G401 (cell line): ENCODE data around the gene MAPK8. TPM values are rescaled to one million over a fixed set of nuclear protein-coding genes. Genes with fewer than 3 reads are reported as not detected.
"Not testable (repeated sequence)": the region's sequence is repeated elsewhere in the genome, so short reads cannot be mapped to it uniquely, and the experiment has no call there.

Source experiments
- DNase-seq: peaks from one replicate; pipeline ENCODE4 v3.0.0-alpha.2; 2015; ENCODE audit warnings: low spot score
- in situ Hi-C: cut with HindIII; loops from 2 replicates; pipeline ENCODE4 v1.10.0; 2016; ENCODE audit warnings: low sequenced_read_pairs, mixed read lengths
- total RNA-seq: library from RNA; depleted of rRNA; stranded (reverse); fragments of >200 nt; shearing (Covaris generic); gene quantifications from 2 replicates; pipeline ENCODE4 v1.2.3, GENCODE V29; 2014; rRNA removed

MAPK8 gene
- total RNA-seq, result 63.8 and 64.1 TPM in 2 replicates

DNA sequence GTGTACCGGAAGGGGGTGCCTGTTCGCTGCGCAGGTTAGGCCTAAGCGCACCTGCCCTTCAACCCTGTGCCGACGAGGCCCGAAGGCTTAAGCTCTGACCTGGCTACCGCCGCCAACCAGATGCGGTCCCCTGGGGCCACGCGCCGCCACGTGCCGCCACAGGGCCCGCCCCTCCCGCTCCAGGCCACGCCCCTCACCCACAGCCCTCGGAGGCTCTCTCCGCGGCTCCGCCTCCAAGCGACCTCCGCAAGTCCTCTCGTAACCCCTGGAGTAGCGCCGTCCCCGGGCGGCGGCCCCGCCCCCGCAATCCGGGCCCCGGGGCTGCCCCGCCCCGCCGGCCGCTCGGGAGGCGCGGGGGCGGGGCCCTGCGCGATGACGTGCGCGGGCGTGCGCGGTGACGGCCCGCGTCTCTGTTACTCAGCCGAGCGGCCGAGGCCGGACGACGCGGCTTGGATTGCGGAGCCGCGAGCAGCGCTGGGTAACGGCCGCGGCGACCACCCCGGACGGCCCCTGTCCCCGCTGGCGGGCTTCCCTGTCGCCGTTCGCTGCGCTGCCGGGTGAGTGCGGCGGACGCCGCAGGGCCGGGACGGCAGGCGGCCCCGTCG is at the start of gene MAPK8:
MAPK8 (plus strand) TSS at position 413 of the 605 bp plus-strand sequence. CDS start 94,984 bp downstream, outside the sequence.
- in situ Hi-C loops, result no loop called here
- peak; percentile 86 for DNase-seq

DNA sequence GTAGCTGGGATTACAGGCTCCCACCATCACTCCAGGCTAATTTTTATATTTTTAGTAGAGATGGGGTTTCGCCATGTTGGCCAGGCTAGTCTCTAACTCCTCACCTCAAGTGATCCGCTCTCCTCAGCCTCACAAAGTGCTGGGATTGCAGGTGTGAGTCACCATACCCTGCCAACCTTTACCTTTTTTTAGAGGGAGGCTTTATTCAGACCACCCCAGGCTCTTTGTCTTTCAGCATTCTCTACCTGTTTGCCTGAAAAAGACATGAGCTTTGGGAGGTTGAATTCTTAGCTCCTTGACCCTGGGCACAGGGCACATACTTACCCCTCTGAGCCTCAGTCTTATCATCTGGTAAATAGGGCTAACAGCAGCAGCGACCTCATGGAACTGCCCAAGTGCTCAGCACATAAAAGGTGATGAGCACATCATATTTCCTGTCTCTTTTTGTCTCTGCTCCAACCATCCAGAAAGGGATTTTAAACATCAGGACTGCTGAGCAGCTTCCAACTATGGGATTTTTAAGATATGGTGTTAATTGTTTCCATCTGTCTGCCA is 49.0 kb upstream of the MAPK8 start:
- in situ Hi-C loops, result no loop called here

DNA sequence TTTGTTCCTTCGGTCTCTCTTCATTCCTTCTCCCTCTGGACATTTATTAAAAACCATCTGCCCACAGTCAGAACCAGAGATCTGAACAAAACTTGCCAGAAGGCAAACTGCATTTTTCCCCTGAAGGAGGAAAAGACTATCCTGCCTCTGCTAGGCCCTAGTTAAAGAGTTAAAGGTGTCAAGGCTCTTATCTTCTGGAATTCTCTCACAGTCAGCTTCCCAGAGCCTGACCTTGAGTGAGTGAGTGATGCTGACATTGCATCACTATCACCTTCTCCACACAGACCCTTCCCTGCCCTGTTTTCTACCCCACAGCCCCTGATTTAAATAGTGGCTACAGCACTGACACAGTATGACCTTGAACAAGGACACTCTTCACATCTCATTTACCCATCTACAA is 48.4 kb upstream of the MAPK8 start:
- no peak for DNase-seq
- in situ Hi-C loops, result no loop called here

More for the DNA sequence above, 49.0 kb upstream of the MAPK8 start:
- DNase-seq, result no peak

DNA sequence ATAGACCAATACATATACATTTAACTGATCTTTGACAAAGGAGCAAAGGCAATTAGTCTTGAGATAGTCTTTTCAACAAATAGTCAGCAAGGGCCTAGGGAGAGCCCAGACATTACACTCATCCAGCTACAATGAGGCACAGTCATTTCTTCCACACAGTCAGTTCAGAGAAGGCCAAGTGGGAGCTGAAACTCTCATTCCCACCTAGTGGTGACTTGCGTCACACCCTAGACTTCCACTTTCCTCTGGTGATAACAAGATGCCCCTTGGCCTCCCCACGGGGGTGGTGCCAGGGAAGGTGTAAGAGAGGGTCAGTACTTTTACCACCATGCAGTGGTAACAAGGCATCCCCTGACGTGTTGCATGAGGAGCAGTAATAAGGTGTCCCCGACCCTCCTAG is 39.9 kb upstream of the MAPK8 start:
- in situ Hi-C loops, result no loop called here
- no peak for DNase-seq

DNA sequence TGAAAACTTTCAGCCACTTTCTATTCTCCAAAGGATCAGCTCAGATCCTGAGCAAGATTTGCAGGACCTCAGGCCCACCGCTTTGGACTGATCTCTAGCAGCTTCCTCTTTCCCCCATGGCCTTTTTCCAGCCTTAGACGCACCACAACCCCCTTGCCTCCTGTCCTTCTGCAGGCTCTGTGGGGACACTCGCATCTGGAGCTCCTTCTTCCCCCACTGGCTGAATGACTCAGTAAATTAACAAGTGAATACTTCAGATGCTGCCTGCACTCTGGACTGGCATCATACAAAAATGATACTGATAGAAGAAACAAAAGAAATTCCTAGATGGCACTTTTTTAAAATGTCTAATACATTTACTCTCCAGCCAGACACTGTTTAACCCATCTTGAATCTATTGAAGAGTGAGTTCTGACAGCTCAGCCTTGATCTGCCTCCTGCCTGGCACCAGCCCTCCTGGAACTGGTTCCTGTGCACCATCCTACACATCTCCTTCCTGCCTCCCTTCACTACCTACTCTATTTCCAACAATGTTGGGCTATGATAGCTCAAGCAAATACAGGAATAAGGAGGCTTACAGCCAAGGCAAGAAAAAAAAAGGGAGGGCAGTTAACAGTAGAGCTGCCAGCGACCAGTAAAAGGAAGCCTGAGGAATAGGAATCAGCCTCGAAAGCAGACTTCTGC is 35.3 kb upstream of the MAPK8 start:
- no peak for DNase-seq
- in situ Hi-C loops, result no loop called here

- DNase-seq, result no peak
- in situ Hi-C loops, result no loop called here
Observed at GRCh38 chr10:48272682-48273081, 33.8 kb upstream of the MAPK8 start.

GRCh38 chr10:48273741-48274140 is 32.7 kb upstream of the MAPK8 start:
- no peak for DNase-seq
- in situ Hi-C loops, result no loop called here

GRCh38 chr10:48274636-48275035 is 31.8 kb upstream of the MAPK8 start, which contains the start of gene FRMPD2:
TSS of gene FRMPD2 (minus strand) at chr10:48274696. CDS start at chr10:48274567, 129 bp downstream.
- in situ Hi-C loops, result no loop called here
- DNase-seq, result no peak

GRCh38 chr10:48277093-48277492 is 29.4 kb upstream of the MAPK8 start:
- no peak for DNase-seq
- in situ Hi-C loops, result no loop called here

DNA sequence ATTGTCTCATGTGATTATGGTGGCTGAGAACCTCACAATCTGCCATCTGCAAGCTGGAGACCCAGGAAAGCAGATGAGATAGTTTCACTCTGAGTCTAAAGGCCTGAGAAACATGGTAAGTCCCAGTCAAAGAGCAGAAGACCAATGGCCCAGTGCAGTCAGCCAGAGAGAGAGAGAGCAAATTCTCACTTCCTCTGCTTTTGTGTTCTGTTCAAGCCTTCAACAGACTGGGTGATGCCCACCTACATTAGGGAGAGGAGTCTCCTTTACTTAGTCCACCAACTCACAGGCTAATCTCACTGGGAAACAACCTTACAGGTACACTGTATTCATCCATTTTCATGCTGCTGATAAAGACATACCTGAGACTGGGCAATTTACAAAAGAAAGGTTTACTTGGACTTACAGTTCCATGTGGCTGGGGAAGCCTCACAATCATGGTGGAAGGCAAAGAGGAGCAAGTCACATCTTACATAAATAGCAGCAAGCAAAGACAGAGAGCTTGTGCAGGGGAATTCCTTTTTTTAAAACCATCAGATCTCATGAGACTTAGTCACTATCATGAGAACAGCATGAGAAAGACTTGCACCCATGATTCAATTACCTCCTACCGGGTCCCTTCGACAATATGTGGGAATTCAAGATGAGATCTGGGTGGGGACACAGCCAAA is 27.3 kb upstream of the MAPK8 start:
- in situ Hi-C loops, result no loop called here
- DNase-seq, result no peak

GRCh38 chr10:48281697-48282096 is 24.8 kb upstream of the MAPK8 start:
- DNase-seq, in situ Hi-C loops: not testable (repeated sequence)

DNA sequence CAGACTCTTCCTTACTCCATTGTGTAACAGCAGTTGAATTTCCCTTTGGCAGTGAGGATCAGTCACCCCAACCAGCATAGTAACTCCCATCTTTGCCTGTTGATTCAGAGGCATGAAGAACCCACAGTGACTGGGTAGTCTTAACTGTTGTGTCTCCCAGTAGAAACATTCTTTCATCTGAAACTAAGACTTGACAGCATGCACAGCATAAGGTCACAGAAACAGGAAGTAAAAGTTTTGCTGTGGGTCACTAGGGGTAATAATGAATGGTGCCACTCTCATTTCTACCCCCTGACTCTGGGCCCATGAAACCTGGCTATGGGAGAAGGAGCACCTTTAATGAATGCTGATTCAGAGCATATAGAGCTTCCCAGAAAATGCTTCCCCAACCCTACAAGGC is 23.6 kb upstream of the MAPK8 start:
- in situ Hi-C loops, result no loop called here
- no peak for DNase-seq

DNA sequence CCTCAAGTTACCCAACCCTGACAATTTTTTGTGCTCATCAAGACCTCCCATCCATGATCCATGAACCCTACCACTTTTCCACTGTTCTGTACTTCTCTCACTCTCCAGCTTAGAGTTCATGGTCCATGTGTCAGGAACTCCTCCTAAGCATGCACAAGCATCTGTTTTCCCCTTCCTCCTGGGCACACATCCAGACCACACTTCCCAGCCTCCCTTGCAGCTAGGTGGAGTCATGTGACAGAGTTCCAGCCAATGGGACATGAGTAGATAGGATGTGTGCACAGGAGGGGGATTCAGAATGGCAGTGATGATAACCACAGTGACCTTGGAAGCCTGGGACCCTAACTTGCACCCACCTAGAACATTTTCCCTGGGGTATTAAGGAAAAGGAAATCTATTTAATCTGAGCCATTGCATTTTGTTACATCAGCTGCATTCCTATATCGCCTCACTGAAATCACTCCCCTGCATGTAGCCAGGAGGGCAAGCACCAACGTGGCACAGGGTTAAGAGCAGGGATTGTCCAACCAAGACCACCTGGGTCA is 22.4 kb upstream of the MAPK8 start:
- no peak for DNase-seq
- in situ Hi-C loops, result no loop called here

DNA sequence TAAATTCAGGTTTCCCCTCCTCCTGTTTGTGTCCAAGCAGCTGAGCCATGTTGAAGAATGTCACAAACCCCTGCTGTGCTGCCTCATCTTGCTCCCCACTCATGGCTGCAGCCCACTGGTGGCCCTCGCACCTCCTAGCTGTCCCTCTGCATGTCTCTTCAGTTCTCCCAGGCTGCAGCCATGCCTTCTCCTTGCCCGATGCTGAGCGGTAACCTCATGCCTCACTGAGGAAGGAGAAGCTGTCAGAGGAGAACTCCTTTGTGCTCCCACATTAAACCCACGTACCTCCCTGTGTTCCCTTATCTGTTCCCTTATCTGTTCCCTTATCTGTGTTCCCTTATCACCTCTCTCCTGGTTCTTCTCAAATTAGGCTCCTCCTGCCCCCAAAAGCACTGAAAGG is 21.7 kb upstream of the MAPK8 start:
- in situ Hi-C loops, result no loop called here
- no peak for DNase-seq

- in situ Hi-C loops, result no loop called here
- no peak for DNase-seq
Observed at GRCh38 chr10:48285710-48286109, 20.8 kb upstream of the MAPK8 start.

GRCh38 chr10:48286356-48286755 is 20.1 kb upstream of the MAPK8 start:
- in situ Hi-C loops, result no loop called here

GRCh38 chr10:48287417-48288391 is 18.8 kb upstream of the MAPK8 start:
- in situ Hi-C loops, result no loop called here
- DNase-seq, result peak; percentile 63

More at GRCh38 chr10:48286356-48286755, 20.1 kb upstream of the MAPK8 start:
- no peak for DNase-seq

- in situ Hi-C loops, result no loop called here
- DNase-seq, result no peak
Observed at GRCh38 chr10:48288661-48289060, 17.8 kb upstream of the MAPK8 start.
